ENCODE results near the gene SPTBN4. TPM values are rescaled to one million over a fixed set of nuclear protein-coding genes. Genes with fewer than 3 reads are reported as not detected.
A peak's percentile ranks its signal among the peaks of the same experiment; 100 is the strongest.
"Not testable (repeated sequence)": the region's sequence is repeated elsewhere in the genome, so short reads cannot be mapped to it uniquely, and the experiment has no call there.

The SPTBN4 gene
- polyA plus RNA-seq (ENCODE audit: insufficient read length in 3 of 3) = 1 to 10 TPM in 2 of 3 donors, under 1 TPM in 1; 0.65 to 1.8 (median 1.4) TPM

DNA sequence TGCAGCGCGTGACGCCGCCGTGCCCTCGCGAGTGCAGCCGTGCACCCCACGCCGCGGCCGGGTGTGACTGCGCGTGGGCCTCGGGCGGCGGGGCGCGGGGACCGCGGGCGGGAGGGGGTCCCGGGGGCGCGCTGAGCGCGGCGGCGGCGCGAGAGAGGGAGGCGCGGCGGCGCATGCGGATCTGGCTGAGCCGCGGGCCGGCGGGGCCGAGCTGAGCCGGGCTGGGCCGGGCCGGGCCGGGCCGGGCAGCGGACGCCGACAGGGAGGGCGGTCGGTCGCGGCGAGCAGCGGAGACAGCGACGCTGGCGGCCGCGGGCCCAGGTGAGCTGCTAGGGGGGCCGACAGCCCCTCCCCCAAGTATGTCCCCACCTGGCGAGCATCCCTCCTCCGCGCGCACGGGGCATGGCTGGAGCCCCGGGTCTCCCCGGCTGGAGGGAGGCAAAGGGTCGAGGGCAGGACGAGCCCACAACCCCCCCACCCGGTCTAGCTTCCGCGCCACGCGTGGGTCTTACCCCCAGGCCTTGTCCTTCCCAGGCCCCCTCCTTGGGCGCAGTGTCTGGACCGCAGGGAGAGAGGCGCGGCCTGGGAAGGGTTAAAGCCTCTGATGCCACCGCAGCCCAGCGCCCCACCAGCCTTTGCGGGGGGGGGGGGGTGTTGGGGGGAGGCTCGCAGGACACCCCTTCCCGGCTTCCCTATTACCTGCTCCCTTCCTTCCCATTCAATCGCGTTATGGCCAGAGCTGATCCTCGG lies at the start of gene SPTBN4:
Gene SPTBN4, plus strand, starts transcription at position 17 of the 750 bp plus-strand sequence. CDS start 5,621 bp downstream, outside the sequence.
- no peak for DNase-seq (ENCODE audit: low read depth in 3 of 3, low spot score in 2 of 3)

- no peak for DNase-seq (ENCODE audit: low read depth in 3 of 3, low spot score in 2 of 3)
Observed at GRCh38 chr19:40417643-40417981, 49.2 kb upstream of the SPTBN4 start.

- no peak for DNase-seq (ENCODE audit: low read depth in 3 of 3, low spot score in 2 of 3)
Observed at GRCh38 chr19:40418040-40418439, 48.8 kb upstream of the SPTBN4 start.

GRCh38 chr19:40419066-40419612 lies 47.7 kb upstream of the SPTBN4 start:
- DNase-seq (ENCODE audit: low read depth in 3 of 3, low spot score in 2 of 3) = no peak

GRCh38 chr19:40419780-40420179 lies 47.0 kb upstream of the SPTBN4 start:
- no peak for DNase-seq (ENCODE audit: low read depth in 3 of 3, low spot score in 2 of 3)

- DNase-seq (ENCODE audit: low read depth in 3 of 3, low spot score in 2 of 3) = no peak
Observed at GRCh38 chr19:40420451-40420765, 46.4 kb upstream of the SPTBN4 start.

- peak in 1 of 3 donors; percentile 85 for DNase-seq (ENCODE audit: low read depth in 3 of 3, low spot score in 2 of 3)
Observed at GRCh38 chr19:40420766-40421765, 45.7 kb upstream of the SPTBN4 start.

DNA sequence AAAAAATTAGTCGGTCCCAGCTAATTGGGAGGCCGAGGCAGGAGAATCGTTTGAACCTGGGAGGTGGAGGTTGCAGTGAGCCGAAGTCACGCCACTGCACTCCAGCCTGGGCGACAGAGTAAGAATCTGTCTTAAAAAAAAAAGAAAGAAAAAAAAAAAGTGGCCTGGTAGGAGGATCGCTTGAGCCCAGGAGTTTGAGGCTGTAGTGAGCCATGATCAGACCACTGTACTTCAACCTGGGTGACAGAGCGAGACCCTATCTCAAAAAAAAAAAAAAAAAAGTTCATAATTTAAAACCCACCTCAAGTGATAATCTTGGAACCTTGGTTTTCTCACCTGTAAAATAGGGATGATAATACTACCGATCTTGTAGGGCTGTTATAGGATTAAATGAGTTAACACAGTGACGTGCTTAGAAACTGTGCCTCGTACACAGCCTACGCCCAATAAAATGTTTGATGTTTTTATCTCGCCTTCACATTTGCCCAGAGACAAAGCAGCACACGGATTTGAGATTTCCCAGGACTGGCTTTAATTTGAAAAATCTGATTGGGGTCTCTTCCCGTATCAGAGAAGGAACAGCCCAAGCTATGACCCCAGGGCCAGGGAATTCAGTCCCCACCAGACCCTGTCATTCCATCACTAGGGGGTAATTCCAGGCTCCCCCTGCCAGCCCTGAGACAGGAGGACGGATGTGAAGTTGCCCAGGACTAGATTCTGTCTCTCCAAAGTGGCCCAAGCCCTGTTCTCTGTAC lies 44.6 kb upstream of the SPTBN4 start:
- DNase-seq (ENCODE audit: low read depth in 3 of 3, low spot score in 2 of 3) = no peak

DNA sequence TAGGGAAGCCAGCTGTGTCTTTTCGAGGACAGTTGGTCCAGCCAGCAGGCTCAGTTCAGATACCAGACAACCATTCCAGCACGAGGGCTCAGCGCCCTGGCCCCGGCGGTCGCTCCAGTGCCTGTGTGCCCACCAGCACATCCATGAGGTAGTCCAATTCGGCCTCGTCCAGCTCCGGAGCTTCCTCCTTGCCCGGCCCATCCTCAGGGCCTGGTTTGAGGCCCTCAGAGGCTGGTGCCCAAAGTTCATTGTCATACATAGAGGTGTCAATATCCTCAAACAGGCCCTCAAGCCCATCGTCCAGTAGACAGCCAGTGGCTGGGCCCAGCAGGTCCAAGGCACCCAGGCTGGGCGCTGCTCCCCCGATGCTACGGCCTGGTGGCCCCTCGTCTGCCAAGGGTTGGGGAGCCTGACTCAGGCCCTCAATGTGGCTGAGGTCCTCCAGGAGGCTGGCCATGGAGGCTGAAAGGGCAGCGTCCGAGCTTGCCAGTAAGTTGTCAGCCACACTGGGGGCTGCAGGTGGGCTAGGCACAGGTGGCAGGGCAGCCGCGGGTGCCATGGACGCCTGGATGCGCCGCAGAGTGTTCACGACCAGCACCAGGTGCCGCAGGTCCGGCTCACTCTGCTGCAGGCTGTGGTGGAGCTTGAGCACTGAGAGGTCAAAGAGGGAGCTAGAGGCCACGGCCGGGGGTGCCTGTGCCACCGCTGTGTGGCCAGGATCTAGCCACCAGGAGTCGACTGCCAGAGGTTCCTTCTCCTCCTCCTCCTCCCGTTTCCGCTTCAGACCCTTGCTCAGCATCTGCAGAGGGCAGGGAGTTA lies 43.8 kb upstream of the SPTBN4 start:
- no peak for DNase-seq (ENCODE audit: low read depth in 3 of 3, low spot score in 2 of 3)

GRCh38 chr19:40423938-40424337 lies 42.9 kb upstream of the SPTBN4 start:
- DNase-seq (ENCODE audit: low read depth in 3 of 3, low spot score in 2 of 3) = no peak

DNA sequence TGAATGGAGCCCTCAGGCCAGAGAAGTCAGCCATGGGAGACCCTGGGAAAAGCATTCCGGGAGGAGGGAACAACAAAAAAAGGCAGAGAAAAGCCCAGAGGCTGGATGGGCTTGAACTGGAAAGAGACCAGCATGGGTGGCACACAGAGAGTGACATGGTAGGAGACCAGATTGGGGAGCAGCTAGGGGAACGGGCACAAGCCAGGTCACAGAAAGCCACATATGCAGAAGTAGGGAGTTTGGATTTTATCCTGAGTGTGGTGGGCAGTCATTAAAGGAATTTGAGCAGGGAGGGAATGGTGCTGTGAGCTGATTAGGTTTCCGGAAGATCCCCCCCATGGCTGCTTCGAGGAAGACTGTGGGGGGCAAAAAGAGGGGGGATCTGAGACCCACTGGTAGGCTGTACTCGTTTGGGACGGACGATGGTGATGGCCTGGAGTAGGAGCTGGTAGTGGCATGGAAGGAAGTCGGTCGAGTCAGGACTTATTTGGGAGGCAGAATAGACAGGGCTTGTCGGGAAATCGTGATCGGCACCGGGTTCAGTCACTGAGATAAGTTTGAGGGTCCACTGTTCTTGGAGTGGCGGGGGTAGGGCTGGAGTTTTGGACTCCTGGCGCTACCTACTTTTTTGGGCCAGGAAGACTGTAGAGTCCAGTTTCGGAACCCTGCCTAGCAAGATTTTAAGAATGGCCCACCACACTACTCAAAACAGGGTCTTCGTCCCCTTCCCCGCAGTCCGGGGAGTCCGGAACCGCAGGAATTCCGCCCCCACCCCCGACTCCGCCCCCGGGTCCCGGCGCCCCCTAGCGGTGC lies 42.0 kb upstream of the SPTBN4 start:
- DNase-seq (ENCODE audit: low read depth in 3 of 3, low spot score in 2 of 3) = no peak

- peak; percentile 97 to 100 (median 98) for DNase-seq (ENCODE audit: low read depth in 3 of 3, low spot score in 2 of 3)
Observed at GRCh38 chr19:40425450-40426287, 41.1 kb upstream of the SPTBN4 start, which contains the start of gene SERTAD1. TSS of gene SERTAD1 (minus strand) at chr19:40425992. CDS start at chr19:40423546, 2,446 bp downstream.

DNA sequence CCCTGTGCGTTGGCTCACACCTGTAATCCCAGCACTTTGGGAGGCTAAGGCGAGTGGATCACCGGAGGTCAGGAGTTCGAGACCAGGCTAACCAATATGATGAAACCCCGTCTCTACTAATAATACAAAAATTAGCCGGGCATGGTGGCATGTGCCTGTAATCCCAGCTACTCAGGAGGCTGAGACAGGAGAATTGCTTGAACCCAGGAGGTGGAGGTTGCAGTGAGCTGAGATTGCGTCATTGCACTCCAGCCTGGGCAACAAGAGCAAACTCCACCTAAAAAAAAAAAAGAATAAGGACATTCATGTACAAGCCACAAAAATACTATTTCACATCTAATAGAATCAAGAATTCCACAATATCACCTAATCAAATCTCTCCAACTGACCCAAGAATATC lies 38.6 kb upstream of the SPTBN4 start:
- DNase-seq (ENCODE audit: low read depth in 3 of 3, low spot score in 2 of 3) = not testable (repeated sequence)

DNA sequence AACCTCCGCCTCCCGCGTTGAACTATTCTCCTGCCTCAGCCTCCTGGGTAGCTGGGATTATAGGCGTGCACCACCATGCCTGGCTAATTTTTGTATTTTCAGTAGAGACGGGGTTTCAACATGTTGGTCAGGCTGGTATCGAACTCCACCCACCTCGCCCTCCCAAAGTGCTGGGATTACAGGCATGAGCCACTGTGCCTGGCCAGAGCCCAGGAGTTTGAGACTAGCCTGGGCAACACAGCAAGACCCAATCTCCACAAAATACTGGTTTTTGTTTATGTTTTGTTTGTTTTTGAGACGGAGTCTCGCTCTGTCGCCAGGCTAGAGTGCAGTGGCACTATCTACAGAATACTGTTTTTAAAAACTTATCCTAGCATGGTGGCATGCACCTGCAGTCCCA lies 36.6 kb upstream of the SPTBN4 start:
- not testable (repeated sequence) for DNase-seq (ENCODE audit: low read depth in 3 of 3, low spot score in 2 of 3)

GRCh38 chr19:40431698-40432097 lies 35.1 kb upstream of the SPTBN4 start:
- DNase-seq (ENCODE audit: low read depth in 3 of 3, low spot score in 2 of 3) = no peak

DNA sequence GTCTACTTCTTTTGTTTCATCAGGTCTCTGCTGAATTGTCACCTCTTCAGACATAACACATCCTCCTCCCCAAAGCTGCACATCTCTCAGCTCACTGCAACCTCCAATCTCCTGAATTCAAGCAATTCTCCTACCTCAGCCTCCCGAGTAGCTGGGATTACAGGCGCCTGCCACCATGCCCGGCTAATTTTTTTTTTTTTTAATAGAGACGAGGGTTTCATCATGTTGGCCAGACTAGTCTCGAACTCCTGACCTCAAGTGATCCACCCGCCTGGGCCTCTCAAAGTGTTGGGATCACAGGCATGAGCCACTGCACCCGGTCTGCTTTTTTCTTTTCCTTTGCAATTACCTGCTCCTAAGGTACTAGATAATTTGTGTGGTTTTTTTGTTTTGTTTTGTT lies 34.0 kb upstream of the SPTBN4 start:
- not testable (repeated sequence) for DNase-seq (ENCODE audit: low read depth in 3 of 3, low spot score in 2 of 3)

DNA sequence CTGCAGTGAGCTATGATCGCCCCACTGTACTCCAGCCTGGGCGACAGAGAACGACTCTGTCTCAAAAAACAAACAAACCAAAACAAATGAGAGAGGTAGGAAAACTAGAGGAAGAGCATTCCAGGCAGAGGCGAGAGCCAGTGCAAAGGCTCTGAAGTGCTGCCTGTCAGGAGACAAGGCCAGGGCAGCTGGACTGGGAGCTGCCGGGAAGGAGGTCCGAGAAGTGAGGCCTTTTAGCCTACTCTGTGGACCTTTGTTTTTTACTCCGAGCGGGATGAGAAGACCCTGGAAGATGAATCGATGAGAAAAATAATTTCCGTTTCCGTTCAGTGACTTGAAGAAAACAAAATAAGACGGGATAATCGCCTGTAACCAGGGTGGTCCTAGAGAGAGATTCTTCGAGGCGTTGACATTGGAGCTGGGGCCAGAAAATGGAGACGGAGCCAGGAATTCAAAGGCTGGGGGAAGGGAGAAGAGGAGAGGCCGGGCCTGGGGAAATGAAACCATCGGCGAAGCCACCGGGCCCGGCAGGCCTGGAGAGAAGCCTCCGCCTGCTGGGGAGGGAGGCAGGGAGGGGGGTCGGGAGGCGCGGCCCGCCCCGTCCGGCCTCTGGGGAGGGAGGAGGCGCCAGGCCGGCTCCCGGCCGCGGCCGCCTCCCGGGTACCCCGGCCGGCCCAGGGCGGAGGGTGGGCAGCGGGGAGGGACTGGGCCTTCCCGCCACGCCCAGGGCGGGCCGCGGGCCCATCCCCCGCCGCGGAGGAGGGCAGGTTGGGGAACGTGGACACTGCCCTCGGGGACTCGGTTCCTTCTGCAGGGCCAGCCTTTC lies 33.2 kb upstream of the SPTBN4 start:
- DNase-seq (ENCODE audit: low read depth in 3 of 3, low spot score in 2 of 3) = peak in 1 of 3 donors; percentile 86
